ENCODE results near the gene CHST3.

The CHST3 gene

GRCh38 chr10:72016608-72017300, 52.6 kb downstream of the CHST3 start:
- no peak overlapping the region for H3K27ac ChIP-seq
- TF ChIP-seq CTCF (conservative IDR thresholded peaks at IDR 0.05) (no peak), ZFX (IDR thresholded peaks at IDR 0.05) (no peak)

GRCh38 chr10:72019085-72019876, 55.1 kb downstream of the CHST3 start:
- TF ChIP-seq ZFX (IDR thresholded peaks at IDR 0.05): no peak
- no peak for TF ChIP-seq CTCF (conservative IDR thresholded peaks at IDR 0.05)
- no peak overlapping the region for H3K27ac ChIP-seq

- TF ChIP-seq ZFX (IDR thresholded peaks at IDR 0.05) (no peak), CTCF (conservative IDR thresholded peaks at IDR 0.05) (no peak)
These were observed 57.0 kb downstream of the CHST3 start for GRCh38 chr10:72020914-72021809.

GRCh38 chr10:72022228-72022627, 58.0 kb downstream of the CHST3 start:
- H3K27ac ChIP-seq: no peak overlapping the region
- TF ChIP-seq ZFX (IDR thresholded peaks at IDR 0.05) (no peak), CTCF (conservative IDR thresholded peaks at IDR 0.05) (no peak)

More at GRCh38 chr10:72020914-72021809, 57.0 kb downstream of the CHST3 start:
- H3K27ac ChIP-seq: no peak overlapping the region

GRCh38 chr10:72024596-72024995, 60.4 kb downstream of the CHST3 start:
- TF ChIP-seq ZFX (IDR thresholded peaks at IDR 0.05) (no peak), CTCF (conservative IDR thresholded peaks at IDR 0.05) (no peak)

GRCh38 chr10:72025400-72025799, 61.2 kb downstream of the CHST3 start:
- H3K27ac ChIP-seq: no peak overlapping the region
- no peak for TF ChIP-seq CTCF (conservative IDR thresholded peaks at IDR 0.05)
- no peak for TF ChIP-seq ZFX (IDR thresholded peaks at IDR 0.05)

More at GRCh38 chr10:72024596-72024995, 60.4 kb downstream of the CHST3 start:
- H3K27ac ChIP-seq: no peak overlapping the region

All from C4-2B (cell line).